HG03521 (cell line): ENCODE results near the gene EPB41L4B.
"Not testable (repeated sequence)": the region's sequence is repeated elsewhere in the genome, so short reads cannot be mapped to it uniquely, and the experiment has no call there.

Experiments used
- ATAC-seq: cut with Tn5 transposase; IDR thresholded peaks from one replicate; pipeline ENCODE4 v1.9.1; 2021; ENCODE audit warnings: mild to moderate bottlenecking, moderate library complexity; ENCODE audit not compliant: unreplicated experiment

EPB41L4B gene

GRCh38 chr9:109247228-109247627 is 73.6 kb downstream of the EPB41L4B start:
- ATAC-seq, result no peak

- ATAC-seq, result no peak
These were observed 74.3 kb downstream of the EPB41L4B start for GRCh38 chr9:109246533-109246932.

- no peak for ATAC-seq
These were observed 75.5 kb downstream of the EPB41L4B start for GRCh38 chr9:109245310-109245897.

- ATAC-seq, result peak; percentile 88
These were observed 76.4 kb downstream of the EPB41L4B start for GRCh38 chr9:109244179-109245132.

GRCh38 chr9:109242741-109243140 is 78.1 kb downstream of the EPB41L4B start:
- ATAC-seq, result no peak

- ATAC-seq, result no peak
These were observed 78.8 kb downstream of the EPB41L4B start for GRCh38 chr9:109242014-109242413.

- no peak for ATAC-seq
These were observed 79.7 kb downstream of the EPB41L4B start for GRCh38 chr9:109241207-109241606.

- ATAC-seq, result no peak
These were observed 81.6 kb downstream of the EPB41L4B start for GRCh38 chr9:109239240-109239639.

GRCh38 chr9:109238655-109239054 is 82.2 kb downstream of the EPB41L4B start:
- no peak for ATAC-seq

- no peak for ATAC-seq
These were observed 82.7 kb downstream of the EPB41L4B start for GRCh38 chr9:109238125-109238524.

- ATAC-seq, result no peak
These were observed 88.2 kb downstream of the EPB41L4B start for GRCh38 chr9:109232449-109233237.

- ATAC-seq, result no peak
These were observed 89.3 kb downstream of the EPB41L4B start for GRCh38 chr9:109231593-109231992.

- no peak for ATAC-seq
These were observed 90.6 kb downstream of the EPB41L4B start for GRCh38 chr9:109230277-109230676.

GRCh38 chr9:109229682-109230081 is 91.2 kb downstream of the EPB41L4B start:
- no peak for ATAC-seq

- ATAC-seq, result no peak
These were observed 92.7 kb downstream of the EPB41L4B start for GRCh38 chr9:109228093-109228642.

- no peak for ATAC-seq
These were observed 95.2 kb downstream of the EPB41L4B start for GRCh38 chr9:109225629-109226028.

GRCh38 chr9:109224751-109225150 is 96.1 kb downstream of the EPB41L4B start:
- no peak for ATAC-seq

GRCh38 chr9:109218242-109218641 is 102.6 kb downstream of the EPB41L4B start:
- ATAC-seq, result not testable (repeated sequence)

GRCh38 chr9:109214414-109214813 is 106.4 kb downstream of the EPB41L4B start:
- no peak for ATAC-seq

- ATAC-seq, result no peak
These were observed 107.4 kb downstream of the EPB41L4B start for GRCh38 chr9:109213285-109214121.
